GM10266 (cell line): ENCODE data around the gene TSKU.
A peak's percentile ranks its signal among the peaks of the same experiment; 100 is the strongest.

ENCODE experiments used
- DNase-seq: peaks from one replicate; pipeline ENCODE4 v3.0.0; 2012; ENCODE audit errors: extremely low spot score
- CTCF ChIP-seq: IDR thresholded peaks from 2 replicates; pipeline ENCODE4 v1.5.1; 2012; ENCODE audit warnings: mild to moderate bottlenecking, low read depth; ENCODE audit not compliant: control insufficient read depth, insufficient read depth; ENCODE audit errors: missing control alignments

The TSKU gene

DNA sequence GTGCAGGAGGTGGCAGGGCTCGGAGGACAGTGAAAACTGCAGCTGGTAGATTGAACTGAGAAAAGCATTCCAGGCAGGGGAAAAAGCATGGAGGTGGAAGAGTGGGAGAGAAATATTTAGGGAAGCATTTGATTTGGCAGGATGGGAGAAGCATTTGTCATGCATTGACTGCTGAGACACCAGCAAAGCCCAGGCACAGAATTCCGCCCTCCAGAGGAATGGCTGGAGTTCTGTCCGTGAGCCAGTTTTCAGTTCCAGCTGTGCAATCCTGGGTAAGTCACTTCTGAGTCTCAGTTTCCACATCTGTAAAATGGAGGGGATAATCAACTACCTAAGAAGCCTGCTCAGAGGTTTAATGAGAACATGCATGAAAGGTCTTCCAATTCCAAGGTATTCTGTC lies 4.3 kb upstream of the TSKU start:
- DNase-seq, result no peak
- no peak for TF ChIP-seq CTCF

DNA sequence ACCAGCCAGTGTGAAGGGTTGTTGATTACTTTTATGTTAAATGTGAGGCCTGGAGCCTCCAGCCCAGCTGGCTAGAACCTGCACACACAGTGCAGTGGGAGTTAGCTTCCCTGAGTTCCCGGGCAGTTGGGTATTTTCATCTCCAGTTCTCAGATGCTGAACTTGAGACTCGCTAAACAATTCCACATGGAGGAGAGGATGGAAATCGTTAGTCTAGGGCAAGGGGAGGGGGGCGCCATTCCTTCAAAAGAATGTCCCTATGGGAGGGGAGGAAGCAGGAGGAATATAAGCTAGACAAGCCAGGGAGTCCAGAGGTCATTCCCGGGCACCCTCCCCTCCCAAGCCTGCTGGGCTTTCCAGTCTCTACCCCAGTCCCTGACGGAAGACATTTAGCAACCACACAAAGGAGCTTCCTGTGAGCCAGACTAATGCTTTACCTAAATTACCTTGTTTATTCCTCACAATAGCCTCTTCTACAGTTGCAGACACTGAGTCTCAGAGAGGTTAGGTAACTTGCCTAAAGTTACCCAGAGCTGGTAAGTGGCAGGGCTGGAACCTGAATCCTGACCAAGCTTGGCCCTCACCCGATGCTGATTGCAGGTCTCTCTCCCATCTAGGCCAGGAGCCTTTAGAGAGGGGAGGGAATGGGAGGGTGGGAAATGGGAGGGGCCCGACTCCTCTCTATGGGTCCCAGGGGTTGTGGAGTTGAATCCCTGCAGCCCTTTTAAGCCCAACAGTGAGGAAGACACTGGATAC lies 1.9 kb upstream of the TSKU start:
- no peak for DNase-seq
- no peak for TF ChIP-seq CTCF

DNA sequence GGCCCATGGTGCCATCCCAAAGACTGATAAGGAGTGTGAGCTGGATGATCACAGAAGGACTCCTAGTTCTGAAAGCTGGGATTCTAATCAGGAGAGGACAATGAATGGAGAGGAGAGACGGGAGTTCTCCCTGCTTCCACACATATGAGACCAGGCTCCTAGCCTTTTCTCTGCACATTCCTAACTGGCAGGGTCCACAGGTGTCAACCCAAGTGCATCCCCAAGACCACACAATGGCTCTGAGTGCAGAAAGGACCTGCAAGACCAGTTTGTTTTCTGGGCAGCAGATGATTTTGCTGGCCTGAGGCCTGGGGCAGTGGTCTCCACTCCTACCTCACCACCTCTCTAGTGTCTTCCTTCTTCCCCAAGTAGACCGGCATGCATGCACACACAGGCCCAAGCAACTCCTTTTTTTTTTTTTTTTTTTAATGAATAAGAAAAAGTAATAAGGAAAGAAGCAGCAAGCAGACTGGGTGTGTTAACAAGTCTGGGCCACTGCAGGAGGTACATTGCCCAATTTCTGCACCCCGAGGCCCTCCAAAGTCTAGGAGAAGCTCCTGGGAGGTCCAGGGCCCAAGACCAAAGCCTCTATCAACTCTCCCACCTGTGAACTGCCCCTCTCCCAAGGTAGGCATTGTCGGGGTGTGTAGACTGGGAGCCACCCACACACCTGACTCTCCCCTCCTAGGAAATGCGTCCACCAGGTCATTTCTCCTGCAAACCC lies 1.2 kb upstream of the TSKU start:
- DNase-seq, result no peak
- no peak for TF ChIP-seq CTCF

DNA sequence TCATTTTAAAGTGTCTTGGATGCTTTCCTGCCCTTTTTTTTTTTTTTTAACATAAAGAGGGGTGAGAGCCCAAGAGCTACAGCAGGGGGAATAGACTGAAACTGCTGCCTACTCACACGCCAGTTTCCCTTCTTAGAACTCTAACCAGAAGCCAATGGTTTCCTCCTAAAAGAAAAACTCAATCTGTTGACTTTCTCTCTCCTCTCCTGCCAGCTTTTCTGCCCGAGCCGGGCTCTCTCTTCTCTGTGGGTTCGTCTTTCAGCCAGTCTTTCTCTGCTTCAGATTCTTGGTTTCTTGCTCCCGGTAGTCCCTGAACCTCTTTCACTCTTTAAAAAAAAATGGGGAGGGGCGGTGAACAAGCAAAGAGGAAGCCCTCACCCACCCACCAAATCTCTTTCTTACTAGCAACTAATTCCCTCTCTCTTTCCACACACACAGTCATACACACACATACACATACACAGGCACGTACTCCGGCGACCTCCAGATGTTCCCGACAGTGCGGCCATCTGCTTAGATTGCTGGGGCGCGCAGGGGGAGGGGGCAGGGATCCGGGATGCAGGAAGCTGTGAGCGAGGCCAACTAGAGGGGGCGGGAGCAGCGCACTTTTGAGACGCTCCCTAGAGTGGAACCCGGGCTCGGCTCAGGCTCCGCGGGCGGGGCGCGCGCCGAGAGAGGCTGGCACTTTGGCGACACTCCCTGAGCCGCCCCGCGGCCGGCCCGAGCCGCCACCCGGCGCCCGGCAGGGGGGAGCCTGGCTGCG lies 444 bp upstream of the TSKU start:
- TF ChIP-seq CTCF, result no peak
- peak; percentile 72 for DNase-seq

DNA sequence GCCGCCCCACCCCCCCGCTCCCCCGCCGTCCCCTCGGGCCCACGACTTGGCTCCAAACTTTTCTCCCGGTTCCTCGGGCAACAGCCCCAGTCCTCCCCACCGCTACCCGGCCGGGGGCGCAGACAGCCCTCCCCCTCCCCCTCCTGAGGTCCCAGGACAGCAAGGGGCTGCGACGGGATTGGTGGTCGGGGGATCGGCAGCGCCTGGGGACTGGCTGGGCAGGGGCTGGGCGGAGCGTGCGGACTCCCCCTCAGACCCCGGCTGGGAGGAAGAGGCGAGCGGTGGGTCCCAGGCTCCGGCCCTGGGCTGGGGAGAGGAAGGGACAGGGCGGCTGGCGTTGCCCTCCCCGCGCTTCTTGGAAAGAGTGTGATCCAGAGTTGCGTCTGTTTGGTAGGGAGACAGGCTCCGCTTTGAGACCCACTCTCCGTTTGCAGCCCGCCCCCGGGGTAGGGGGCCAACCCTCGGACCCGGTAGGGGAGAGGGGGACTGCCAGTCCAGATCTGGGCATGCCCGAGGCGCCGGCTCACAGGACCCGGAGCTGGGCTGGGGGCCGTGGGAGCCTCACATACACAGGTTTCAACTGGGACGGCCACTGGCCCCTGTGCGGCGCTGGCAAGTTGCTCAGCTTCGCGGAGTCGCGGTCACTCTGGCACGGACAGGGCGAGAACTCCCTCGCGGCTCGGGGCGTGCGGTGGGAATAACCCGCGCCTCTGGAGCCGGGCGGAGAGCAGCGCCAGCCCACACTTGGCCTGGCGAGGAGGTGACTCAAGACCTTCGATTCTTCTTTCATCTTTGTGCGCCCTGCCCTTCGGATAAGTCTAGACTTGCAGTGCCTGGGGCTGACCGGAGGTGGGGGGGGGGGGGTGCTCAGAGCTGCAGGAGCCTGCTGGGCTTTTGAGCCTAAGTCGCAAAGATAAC lies 999 bp downstream of the TSKU start:
- no peak for TF ChIP-seq CTCF
- DNase-seq, result no peak

- DNase-seq, result no peak
- no peak for TF ChIP-seq CTCF
These were observed 2.4 kb downstream of the TSKU start for GRCh38 chr11:76785513-76785912.
